ENCODE measurements around the gene FSHR. TPM values are rescaled to one million over a fixed set of nuclear protein-coding genes. Genes with fewer than 3 reads are reported as not detected.

Gene FSHR
- total and polyA plus RNA-seq, 2 experiments from 2014 or later = not detected

DNA sequence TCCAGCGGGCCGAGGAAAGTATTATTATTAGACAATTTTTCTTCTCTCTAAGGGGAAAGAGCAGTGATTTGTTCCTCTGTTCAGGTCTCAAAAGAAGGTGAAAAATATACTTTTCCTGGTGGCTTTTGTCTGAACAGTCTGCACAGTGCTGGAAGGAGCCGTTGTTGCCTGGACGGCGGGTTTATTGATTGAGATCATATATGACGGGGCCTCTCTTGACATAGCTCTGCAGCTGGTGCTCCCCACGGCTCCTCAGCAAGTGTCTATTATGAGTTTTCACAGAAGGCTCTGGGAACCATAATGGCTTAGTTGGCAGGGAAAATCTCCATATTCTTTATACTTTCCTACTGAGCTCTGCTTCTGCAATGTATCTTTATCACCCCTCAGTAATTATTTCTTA lies 42.9 kb downstream of the FSHR start:
- no peaks in the 10 kb centered on the region for H3F3A ChIP-seq (ENCODE audit: insufficient read depth)
- 12 to 24% methylated on average over 7 of the region's 7 CpGs for WGBS, 2 experiments (ENCODE audit: low coverage in 1 of 2, low lambda C conversion rate in 2 of 2, missing lambda C conversion rate in 2 of 2)
- no peak overlapping the region for H2AFZ ChIP-seq
- no peaks in the 10 kb centered on the region for H3K27me3 ChIP-seq (replicated peaks; ENCODE audit: insufficient read depth)
- no peak overlapping the region for H3K9ac ChIP-seq
- no peaks in the 10 kb centered on the region for H3K4me1 ChIP-seq (ENCODE audit: insufficient read depth)
- H3K9me3 ChIP-seq (ENCODE audit: low read depth) = no peaks in the 10 kb centered on the region
- no peak overlapping the region for H3K4me3 ChIP-seq
- no peaks in the 10 kb centered on the region for H3K79me2 ChIP-seq (ENCODE audit: insufficient read depth)
- H3K4me2 ChIP-seq (ENCODE audit: unreplicated experiment) = no peak overlapping the region
- H4K20me1 ChIP-seq (ENCODE audit: insufficient read depth) = no peaks in the 10 kb centered on the region
- no peak overlapping the region for H3K27ac ChIP-seq
- TF ChIP-seq EZH2phosphoT487 (IDR thresholded peaks at IDR 0.05; ENCODE audit: insufficient read depth, low read depth) (no peak), EZH2 (IDR thresholded peaks at IDR 0.05; ENCODE audit: insufficient read depth, poor library complexity, severe bottlenecking) (no peak)
- no peaks in the 10 kb centered on the region for H3K36me3 ChIP-seq (ENCODE audit: low read depth)
- no peak for DNase-seq
- no peaks in the 10 kb centered on the region for H3K9me2 ChIP-seq (ENCODE audit: insufficient read depth)
- in situ Hi-C loops (cut with MboI) = no loop called here

DNA sequence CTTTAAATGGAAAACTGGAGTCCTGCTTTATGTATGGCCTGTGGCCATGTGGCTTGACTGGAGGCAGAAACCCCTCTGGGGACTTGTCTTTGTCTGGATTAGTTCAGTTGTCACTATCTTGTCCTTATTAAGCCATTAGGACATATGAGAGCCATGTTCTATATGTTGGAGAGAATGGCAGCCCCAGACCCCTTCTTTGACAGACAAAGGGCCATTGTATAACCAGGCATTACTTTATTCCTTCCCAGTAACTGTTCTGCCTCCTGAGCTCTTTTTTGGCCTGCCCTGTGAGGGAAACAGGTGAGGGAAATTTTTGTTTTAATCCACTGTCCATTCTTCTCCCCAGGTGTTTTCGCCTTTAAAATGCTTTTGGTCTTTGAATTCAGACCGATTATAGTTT lies 43.3 kb downstream of the FSHR start:
- Histone ChIP-seq H2AFZ (no peak overlapping the region), H3K9ac (no peak overlapping the region), H3K9me3 (ENCODE audit: low read depth) (no peaks in the 10 kb centered on the region), H3K4me1 (ENCODE audit: insufficient read depth) (no peaks in the 10 kb centered on the region), H4K20me1 (ENCODE audit: insufficient read depth) (no peaks in the 10 kb centered on the region), H3K4me2 (ENCODE audit: unreplicated experiment) (no peak overlapping the region), H3K27me3 (replicated peaks; ENCODE audit: insufficient read depth) (no peaks in the 10 kb centered on the region), H3K79me2 (ENCODE audit: insufficient read depth) (no peaks in the 10 kb centered on the region), H3K27ac (no peak overlapping the region), H3K4me3 (no peak overlapping the region), H3F3A (ENCODE audit: insufficient read depth) (no peaks in the 10 kb centered on the region), H3K36me3 (ENCODE audit: low read depth) (no peaks in the 10 kb centered on the region), H3K9me2 (ENCODE audit: insufficient read depth) (no peaks in the 10 kb centered on the region)
- TF ChIP-seq EZH2 (IDR thresholded peaks at IDR 0.05; ENCODE audit: insufficient read depth, poor library complexity, severe bottlenecking) = no peak
- TF ChIP-seq EZH2phosphoT487 (IDR thresholded peaks at IDR 0.05; ENCODE audit: insufficient read depth, low read depth) = no peak
- in situ Hi-C loops (cut with MboI) = no loop called here
- WGBS, 2 experiments (ENCODE audit: low coverage in 1 of 2, low lambda C conversion rate in 2 of 2, missing lambda C conversion rate in 2 of 2) = 12 to 17% methylated on average over 2 of the region's 2 CpGs
- DNase-seq = no peak

DNA sequence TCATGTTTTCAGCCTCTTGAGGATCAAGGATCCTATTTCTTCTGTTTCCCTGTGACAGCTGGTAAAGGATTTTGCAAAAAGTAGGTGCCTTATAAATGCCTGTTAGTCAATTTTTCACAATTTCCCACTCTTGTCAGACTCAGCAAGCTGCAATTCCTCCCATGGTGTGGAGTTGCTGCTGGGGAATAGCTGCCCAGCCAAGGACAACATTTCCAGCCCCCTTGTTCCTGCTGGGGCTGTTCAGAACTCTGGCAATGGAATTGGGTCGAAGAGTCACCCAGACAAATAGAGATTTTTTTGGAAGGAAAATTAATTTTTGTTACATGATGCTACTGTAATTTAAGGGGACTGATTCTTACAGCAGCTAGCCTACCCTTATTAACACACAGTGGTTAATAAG lies 43.7 kb downstream of the FSHR start:
- DNase-seq = no peak
- Histone ChIP-seq H3K27ac (no peak overlapping the region), H3K79me2 (ENCODE audit: insufficient read depth) (no peaks in the 10 kb centered on the region), H3K9me3 (ENCODE audit: low read depth) (no peaks in the 10 kb centered on the region), H3F3A (ENCODE audit: insufficient read depth) (no peaks in the 10 kb centered on the region), H3K4me2 (ENCODE audit: unreplicated experiment) (no peak overlapping the region), H3K27me3 (replicated peaks; ENCODE audit: insufficient read depth) (no peaks in the 10 kb centered on the region), H3K4me1 (ENCODE audit: insufficient read depth) (no peaks in the 10 kb centered on the region), H3K36me3 (ENCODE audit: low read depth) (no peaks in the 10 kb centered on the region), H3K4me3 (no peak overlapping the region), H2AFZ (no peak overlapping the region), H3K9ac (no peak overlapping the region), H3K9me2 (ENCODE audit: insufficient read depth) (no peaks in the 10 kb centered on the region), H4K20me1 (ENCODE audit: insufficient read depth) (no peaks in the 10 kb centered on the region)
- 11 to 12% methylated on average over 1 of the region's 1 CpG for WGBS, 2 experiments (ENCODE audit: low coverage in 1 of 2, low lambda C conversion rate in 2 of 2, missing lambda C conversion rate in 2 of 2)
- in situ Hi-C loops (cut with MboI) = no loop called here
- TF ChIP-seq EZH2phosphoT487 (IDR thresholded peaks at IDR 0.05; ENCODE audit: insufficient read depth, low read depth) = no peak
- TF ChIP-seq EZH2 (IDR thresholded peaks at IDR 0.05; ENCODE audit: insufficient read depth, poor library complexity, severe bottlenecking) = no peak

DNA sequence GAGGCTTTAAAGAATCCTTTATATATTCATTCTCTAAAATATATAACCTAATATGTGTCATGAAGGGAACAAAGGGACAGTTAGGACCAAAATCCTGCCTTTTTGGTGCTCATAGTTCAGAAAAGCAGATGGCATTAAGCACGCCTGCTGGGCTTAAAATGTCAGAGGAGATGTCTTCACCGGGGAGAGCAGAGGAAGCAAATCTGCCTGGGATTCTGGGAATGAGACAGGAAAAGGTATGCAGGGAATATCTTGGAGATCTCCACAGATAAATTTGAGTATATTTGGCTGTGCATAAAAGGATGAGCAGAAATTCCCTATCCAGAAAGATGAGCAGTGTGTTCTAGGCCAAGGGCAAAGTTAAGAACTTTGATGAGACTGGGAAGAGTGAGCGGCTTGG lies 45.5 kb downstream of the FSHR start:
- Histone ChIP-seq H3K4me1 (ENCODE audit: insufficient read depth) (no peaks in the 10 kb centered on the region), H3K9ac (no peak overlapping the region), H3K4me2 (ENCODE audit: unreplicated experiment) (no peak overlapping the region), H3K4me3 (no peak overlapping the region), H2AFZ (no peak overlapping the region), H3K79me2 (ENCODE audit: insufficient read depth) (no peaks in the 10 kb centered on the region), H3K27ac (no peak overlapping the region), H3K27me3 (replicated peaks; ENCODE audit: insufficient read depth) (no peaks in the 10 kb centered on the region), H3K9me3 (ENCODE audit: low read depth) (no peaks in the 10 kb centered on the region), H3F3A (ENCODE audit: insufficient read depth) (no peaks in the 10 kb centered on the region), H3K36me3 (ENCODE audit: low read depth) (no peaks in the 10 kb centered on the region), H4K20me1 (ENCODE audit: insufficient read depth) (no peaks in the 10 kb centered on the region), H3K9me2 (ENCODE audit: insufficient read depth) (no peaks in the 10 kb centered on the region)
- WGBS, 2 experiments (ENCODE audit: low coverage in 1 of 2, low lambda C conversion rate in 2 of 2, missing lambda C conversion rate in 2 of 2) = 15 to 21% methylated on average over 3 of the region's 3 CpGs
- DNase-seq = no peak
- TF ChIP-seq EZH2phosphoT487 (IDR thresholded peaks at IDR 0.05; ENCODE audit: insufficient read depth, low read depth) (no peak), EZH2 (IDR thresholded peaks at IDR 0.05; ENCODE audit: insufficient read depth, poor library complexity, severe bottlenecking) (no peak)
- in situ Hi-C loops (cut with MboI) = no loop called here

DNA sequence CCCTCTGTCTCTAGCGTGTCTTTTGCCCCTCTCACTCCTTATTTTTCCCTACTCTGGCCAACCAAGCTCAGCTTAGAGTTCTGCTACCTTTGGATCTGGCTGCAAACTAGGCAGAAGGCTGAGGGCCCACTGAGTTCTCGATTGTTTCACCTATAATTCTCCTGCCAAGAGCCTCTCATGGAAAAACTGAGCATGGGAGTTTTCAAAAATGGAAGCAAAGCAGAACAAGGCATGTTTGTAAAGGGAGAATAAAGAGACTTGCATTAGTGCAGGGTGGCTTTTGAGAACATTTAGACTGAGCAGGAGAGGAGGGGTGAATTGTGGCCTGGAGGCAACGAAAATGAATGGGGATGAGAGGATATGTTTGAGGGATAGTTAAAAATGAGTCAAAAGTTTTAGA lies 45.9 kb downstream of the FSHR start:
- H3K27me3 ChIP-seq (replicated peaks; ENCODE audit: insufficient read depth) = no peaks in the 10 kb centered on the region
- H4K20me1 ChIP-seq (ENCODE audit: insufficient read depth) = no peaks in the 10 kb centered on the region
- no peak overlapping the region for H3K4me3 ChIP-seq
- no peaks in the 10 kb centered on the region for H3K79me2 ChIP-seq (ENCODE audit: insufficient read depth)
- no peak overlapping the region for H3K9ac ChIP-seq
- WGBS, 2 experiments (ENCODE audit: low coverage in 1 of 2, low lambda C conversion rate in 2 of 2, missing lambda C conversion rate in 2 of 2) = 2 to 6% methylated on average over 3 of the region's 3 CpGs
- H3K4me2 ChIP-seq (ENCODE audit: unreplicated experiment) = no peak overlapping the region
- H2AFZ ChIP-seq = no peak overlapping the region
- H3K27ac ChIP-seq = no peak overlapping the region
- in situ Hi-C loops (cut with MboI) = no loop called here
- DNase-seq = no peak
- no peaks in the 10 kb centered on the region for H3K9me3 ChIP-seq (ENCODE audit: low read depth)
- H3K4me1 ChIP-seq (ENCODE audit: insufficient read depth) = no peaks in the 10 kb centered on the region
- no peaks in the 10 kb centered on the region for H3K36me3 ChIP-seq (ENCODE audit: low read depth)
- H3K9me2 ChIP-seq (ENCODE audit: insufficient read depth) = no peaks in the 10 kb centered on the region
- no peak for TF ChIP-seq EZH2phosphoT487 (IDR thresholded peaks at IDR 0.05; ENCODE audit: insufficient read depth, low read depth)
- TF ChIP-seq EZH2 (IDR thresholded peaks at IDR 0.05; ENCODE audit: insufficient read depth, poor library complexity, severe bottlenecking) = no peak
- H3F3A ChIP-seq (ENCODE audit: insufficient read depth) = no peaks in the 10 kb centered on the region

All from GM23248 (cell line).